ENCODE results near the gene GOLGA8T.
"Not testable (repeated sequence)": the region's sequence is repeated elsewhere in the genome, so short reads cannot be mapped to it uniquely, and the experiment has no call there.

The GOLGA8T gene

GRCh38 chr15:30191143-30191542, 56.3 kb downstream of the GOLGA8T start:
- not testable (repeated sequence) for H3K4me3 ChIP-seq (ENCODE audit: low read depth, low read length)

DNA sequence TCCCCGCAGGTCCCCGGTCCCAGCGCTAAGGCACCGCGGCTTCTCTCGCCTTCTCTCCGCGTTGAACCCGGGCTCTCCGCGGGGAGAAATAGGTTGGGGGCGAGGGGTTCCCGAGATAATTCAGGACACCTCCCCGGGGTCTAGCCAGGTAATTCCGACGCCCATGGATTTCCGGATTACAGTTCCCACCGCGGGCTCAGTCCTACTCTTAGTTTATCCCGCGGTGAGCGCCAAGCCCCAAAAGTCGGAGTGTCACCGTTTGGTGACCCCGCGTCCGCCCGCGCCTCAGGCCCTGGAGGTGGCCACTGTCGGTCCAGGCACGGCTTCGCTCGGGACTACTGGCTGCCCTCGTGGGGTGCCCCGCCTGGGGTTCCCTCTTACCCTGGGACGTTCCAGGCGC, 56.8 kb downstream of the GOLGA8T start:
- H3K4me3 ChIP-seq (ENCODE audit: low read depth, low read length), result not testable (repeated sequence)

DNA sequence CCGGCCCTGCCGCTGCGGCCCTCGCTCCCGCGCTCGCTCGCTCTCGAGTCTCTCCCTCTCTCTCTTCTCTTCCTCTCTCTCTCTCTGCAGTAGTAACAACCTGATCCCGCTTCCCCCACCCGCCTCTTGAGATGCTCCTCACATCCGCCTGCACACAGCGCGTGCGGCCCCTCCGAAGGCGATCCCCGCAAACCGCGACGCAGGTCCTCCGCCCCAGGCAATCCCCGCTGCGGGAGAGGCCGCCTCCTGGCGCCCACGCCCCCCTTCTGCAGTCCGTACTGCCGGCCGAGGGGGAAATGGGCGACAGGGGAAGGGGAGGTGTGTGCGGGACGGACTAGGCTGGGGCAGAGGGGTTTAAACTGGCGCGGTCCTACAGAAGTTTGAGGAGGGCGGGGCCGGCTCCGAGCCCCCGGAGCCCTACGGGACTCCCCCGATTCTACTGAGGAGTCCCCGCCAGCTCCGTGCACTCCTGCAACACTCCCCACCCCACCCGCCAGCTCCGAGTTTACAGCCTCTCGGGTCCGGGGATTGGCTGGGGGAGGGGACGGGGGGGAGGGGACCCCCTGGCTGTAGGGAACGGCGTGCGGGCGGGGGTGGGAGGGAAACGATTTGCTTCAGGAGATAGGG, 57.4 kb downstream of the GOLGA8T start:
- H3K4me3 ChIP-seq (ENCODE audit: low read depth, low read length), result not testable (repeated sequence)

- H3K4me3 ChIP-seq (ENCODE audit: low read depth, low read length), result not testable (repeated sequence)
Observed at GRCh38 chr15:30192892-30193291, 58.0 kb downstream of the GOLGA8T start.
